Measurements from ENCODE around the gene TK1. TPM values are rescaled to one million over a fixed set of nuclear protein-coding genes. Genes with fewer than 3 reads are reported as not detected.

Gene TK1
- total RNA-seq, 4 donors from 2014 or later = 1.7 to 4.1 (median 2.9) TPM

DNA sequence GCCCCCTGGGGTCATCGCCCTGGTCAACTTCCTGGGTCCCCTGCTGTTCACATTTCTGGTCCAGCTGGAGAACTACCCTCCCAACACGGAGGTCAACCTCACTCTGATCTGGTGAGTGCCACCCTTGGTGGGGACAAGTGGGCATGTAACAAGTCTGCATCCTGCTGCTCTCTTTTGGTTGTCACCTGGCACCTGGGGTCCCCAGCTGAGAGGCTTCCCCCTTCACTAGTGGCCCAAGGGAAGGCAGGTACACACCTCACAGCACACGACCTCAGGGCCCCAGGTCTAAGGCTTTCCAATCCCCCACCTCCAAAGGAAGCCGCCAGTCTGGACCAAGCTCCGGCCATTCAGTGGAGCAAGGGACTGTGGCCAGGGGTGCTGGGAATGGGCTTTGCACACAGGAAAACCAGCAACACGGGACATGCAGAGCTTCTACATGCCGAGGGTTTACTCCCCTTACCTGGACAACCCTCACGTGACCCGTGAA is 51.9 kb downstream of the TK1 start:
- H3K4me3 ChIP-seq (ENCODE audit: low read depth, poor library complexity, severe bottlenecking) = no peak overlapping the region
- TF ChIP-seq POLR2A (IDR thresholded peaks at IDR 0.05) = no peak
- TF ChIP-seq, protein P1, sequence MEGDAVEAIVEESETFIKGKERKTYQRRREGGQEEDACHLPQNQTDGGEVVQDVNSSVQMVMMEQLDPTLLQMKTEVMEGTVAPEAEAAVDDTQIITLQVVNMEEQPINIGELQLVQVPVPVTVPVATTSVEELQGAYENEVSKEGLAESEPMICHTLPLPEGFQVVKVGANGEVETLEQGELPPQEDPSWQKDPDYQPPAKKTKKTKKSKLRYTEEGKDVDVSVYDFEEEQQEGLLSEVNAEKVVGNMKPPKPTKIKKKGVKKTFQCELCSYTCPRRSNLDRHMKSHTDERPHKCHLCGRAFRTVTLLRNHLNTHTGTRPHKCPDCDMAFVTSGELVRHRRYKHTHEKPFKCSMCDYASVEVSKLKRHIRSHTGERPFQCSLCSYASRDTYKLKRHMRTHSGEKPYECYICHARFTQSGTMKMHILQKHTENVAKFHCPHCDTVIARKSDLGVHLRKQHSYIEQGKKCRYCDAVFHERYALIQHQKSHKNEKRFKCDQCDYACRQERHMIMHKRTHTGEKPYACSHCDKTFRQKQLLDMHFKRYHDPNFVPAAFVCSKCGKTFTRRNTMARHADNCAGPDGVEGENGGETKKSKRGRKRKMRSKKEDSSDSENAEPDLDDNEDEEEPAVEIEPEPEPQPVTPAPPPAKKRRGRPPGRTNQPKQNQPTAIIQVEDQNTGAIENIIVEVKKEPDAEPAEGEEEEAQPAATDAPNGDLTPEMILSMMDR (IDR thresholded peaks at IDR 0.05) = no peak
- WGBS, 2 donors = 76 to 79% methylated on average over 9 of the region's 9 CpGs
- intact Hi-C loops (cut with DNase I; ENCODE audit: low total_unique reads) = no loop called here
- DNase-seq (ENCODE audit: low spot score in 2 of 2) = no peak

DNA sequence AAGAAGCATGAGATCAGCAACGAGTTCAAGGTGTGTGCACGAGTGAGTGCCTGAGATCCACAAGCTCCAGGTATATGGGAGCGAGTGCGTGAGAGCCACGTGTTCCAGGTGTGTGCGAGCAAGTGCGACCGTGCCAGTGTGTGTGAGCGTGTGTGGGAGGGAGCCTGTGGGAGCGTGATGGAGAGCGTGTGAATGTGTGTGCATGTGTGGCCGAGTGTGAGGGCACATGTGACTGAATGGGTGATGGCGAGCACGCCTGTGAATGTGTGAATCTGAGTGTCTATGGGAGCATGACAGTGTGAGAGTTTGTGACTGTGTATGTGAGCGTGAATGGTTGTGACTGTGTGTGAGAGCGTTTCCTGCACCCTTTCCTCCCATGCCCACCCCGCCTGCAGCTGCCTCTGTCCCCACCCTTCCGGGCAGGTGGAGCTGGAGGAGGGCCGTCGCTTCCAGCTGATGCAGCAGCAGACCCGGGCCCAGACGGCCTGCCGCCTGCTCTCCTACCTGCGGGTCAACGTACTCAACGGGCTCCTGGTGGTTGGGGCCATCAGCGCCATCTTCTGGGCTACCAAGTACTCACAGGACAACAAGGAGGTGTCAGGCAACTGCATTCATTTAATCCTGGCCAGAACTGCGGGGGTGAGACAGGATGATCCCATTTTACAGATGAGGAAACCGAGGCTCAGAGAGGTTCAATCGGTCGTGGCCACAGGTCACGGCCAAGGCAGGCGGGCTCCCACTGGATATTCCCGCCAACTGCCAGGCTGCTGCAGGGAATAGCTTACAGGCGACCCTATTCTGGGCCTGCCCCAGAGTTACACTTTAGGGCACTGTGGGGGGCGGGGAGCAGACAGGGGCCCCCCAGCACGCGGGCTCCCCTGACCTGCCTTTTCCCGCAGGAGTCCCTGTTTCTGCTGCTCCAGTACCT is 52.6 kb downstream of the TK1 start:
- intact Hi-C loops (cut with DNase I; ENCODE audit: low total_unique reads) = no loop called here
- 49 to 59% methylated on average over 38 to 39 of the region's 39 CpGs for WGBS, 2 donors
- H3K4me3 ChIP-seq (ENCODE audit: low read depth, poor library complexity, severe bottlenecking) = no peak overlapping the region
- DNase-seq (ENCODE audit: low spot score in 2 of 2) = peak in 1 of 2 donors; percentile 89
- TF ChIP-seq, protein P1 (IDR thresholded peaks at IDR 0.05) = peak in 1 of 3 donors; percentile 6
- no peak for TF ChIP-seq POLR2A (IDR thresholded peaks at IDR 0.05)

DNA sequence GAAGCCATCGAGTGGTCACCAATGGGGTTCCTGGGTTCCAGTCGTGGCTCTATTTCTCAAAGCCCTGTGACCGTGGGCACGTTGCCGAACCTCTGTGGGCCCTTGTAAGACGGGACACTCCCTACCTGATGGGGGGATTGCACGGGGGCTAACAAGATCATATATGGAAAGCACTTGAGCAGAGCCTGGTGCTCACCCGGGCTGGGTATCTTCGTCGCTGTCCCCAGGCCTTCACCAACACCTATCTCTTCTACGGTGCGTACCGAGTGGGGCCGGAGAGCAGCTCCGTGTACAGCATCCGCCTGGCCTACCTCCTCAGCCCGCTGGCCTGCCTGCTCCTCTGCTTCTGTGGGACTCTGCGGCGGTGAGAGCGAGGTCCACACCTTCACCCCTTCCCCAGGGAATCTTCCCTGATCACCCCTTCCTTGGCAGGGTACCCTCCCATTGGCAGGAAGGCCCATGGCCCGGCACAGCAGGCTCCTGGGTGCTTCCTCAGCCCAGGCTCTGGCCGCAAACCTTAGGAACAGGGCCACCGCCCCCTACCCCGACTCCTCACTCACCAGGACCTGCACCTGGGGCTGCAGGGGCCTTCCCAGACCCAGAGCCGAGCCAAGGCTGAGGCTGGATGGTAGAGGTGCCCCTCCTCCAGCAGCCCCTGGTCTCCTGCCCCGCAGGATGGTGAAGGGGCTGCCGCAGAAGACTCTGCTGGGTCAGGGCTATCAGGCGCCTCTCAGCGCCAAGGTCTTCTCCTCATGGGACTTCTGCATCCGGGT is 53.5 kb downstream of the TK1 start:
- intact Hi-C loops (cut with DNase I; ENCODE audit: low total_unique reads) = no loop called here
- DNase-seq (ENCODE audit: low spot score in 2 of 2) = no peak
- 82 to 87% methylated on average over 28 to 30 of the region's 30 CpGs for WGBS, 2 donors
- TF ChIP-seq POLR2A (IDR thresholded peaks at IDR 0.05) = no peak
- TF ChIP-seq, protein P1 (IDR thresholded peaks at IDR 0.05) = no peak
- no peak overlapping the region for H3K4me3 ChIP-seq (ENCODE audit: low read depth, poor library complexity, severe bottlenecking)

DNA sequence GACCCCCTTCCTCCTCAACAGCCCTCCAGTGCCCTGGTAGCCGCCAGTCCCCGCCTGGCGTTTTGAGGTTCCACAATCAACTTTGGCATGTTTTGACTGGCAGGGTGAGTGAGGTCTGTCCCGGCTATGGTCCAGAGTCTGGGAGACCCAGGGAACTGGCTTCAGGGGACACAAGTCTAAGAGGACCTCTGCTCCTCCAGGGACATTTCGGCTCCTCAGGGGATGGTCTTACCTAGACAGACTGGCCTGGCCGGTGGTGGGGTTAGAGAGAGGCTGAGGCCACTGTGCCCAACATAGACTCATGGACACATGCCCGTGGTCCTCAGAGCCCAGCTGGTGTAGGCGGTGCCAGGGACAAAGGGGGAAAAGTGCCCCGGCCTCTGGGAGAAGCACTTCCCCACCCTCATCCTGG is 54.1 kb downstream of the TK1 start:
- no peak for DNase-seq (ENCODE audit: low spot score in 2 of 2)
- intact Hi-C loops (cut with DNase I; ENCODE audit: low total_unique reads) = no loop called here
- TF ChIP-seq POLR2A (IDR thresholded peaks at IDR 0.05) = no peak
- WGBS, 2 donors = 61 to 66% methylated on average over 8 of the region's 9 CpGs
- H3K4me3 ChIP-seq (ENCODE audit: low read depth, poor library complexity, severe bottlenecking) = no peak overlapping the region

DNA sequence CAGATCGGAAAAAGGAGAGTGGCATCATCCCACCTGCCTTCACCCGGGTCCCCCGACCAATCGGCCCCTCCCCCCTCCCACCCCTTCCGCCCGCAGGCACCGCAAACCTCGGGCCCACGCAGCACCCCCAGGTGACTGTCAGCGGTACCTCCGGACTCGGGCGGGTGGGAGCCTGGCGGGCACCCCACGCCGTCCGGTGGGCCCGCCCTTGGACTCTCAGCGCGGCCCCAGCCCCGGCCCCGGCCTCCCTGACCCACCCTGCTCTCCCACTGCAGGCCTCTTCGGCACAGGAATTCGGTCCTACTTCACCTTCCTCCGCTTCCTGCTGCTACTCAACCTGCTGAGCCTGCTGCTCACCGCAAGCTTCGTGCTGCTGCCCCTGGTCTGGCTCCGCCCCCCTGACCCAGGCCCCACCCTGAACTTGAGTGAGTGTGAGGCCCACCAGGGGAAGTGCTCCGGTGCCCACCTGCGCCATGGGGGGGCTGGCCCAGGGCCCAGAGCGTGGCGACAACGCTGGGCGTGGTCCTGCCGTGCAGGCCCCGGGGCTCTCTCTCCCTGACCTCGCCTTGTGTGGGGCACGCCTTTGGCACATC is 54.7 kb downstream of the TK1 start:
- WGBS, 2 donors = 11 to 29% methylated on average over 34 to 36 of the region's 38 CpGs
- DNase-seq (ENCODE audit: low spot score in 2 of 2) = peak in 1 of 2 donors; percentile 92
- intact Hi-C loops (cut with DNase I; ENCODE audit: low total_unique reads) = no loop called here
- H3K4me3 ChIP-seq (ENCODE audit: low read depth, poor library complexity, severe bottlenecking) = no peak overlapping the region
- TF ChIP-seq, protein P1 (IDR thresholded peaks at IDR 0.05) = no peak
- TF ChIP-seq POLR2A (IDR thresholded peaks at IDR 0.05) = no peak
